ENCODE data around the gene AADACL2. TPM values are rescaled to one million over a fixed set of nuclear protein-coding genes. Genes with fewer than 3 reads are reported as not detected.

The AADACL2 gene
- total and polyA plus RNA-seq, 11 donors = 1.4 TPM; not detected in 10

DNA sequence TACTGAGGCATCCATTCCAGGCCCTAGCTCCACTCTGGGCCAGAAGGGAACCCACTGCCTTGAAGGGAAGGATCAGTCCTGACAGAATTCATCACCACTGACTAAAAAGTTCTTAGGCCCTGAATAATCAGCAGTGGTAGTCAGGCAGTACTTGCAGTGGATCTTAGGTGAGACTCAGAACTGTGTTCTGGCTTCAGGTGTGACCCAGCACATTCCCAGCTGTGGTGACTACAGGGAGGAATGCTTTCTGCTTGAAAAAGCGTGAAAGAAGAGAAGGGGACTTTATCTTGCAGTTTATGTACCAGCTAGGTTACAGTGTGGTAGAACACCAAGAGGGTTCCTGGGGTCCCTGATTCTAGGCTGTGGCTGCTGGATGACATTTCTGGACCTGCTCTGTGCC is 24.9 kb upstream of the AADACL2 start:
- no peak for ATAC-seq
- 71 to 80% (median 72%) methylated on average over 1 of the region's 1 CpG for WGBS, 4 donors
- no peaks in the 10 kb centered on the region for H3K27me3 ChIP-seq
- peaks cover 0 to 20% (median 3%) of the 10 kb centered on the region in 12 donors for H3K9me3 ChIP-seq
- intact Hi-C loops (cut with DNase I) = no loop called here
- DNase-seq = no peak
- no peak overlapping the region for H3K4me3 ChIP-seq
- no peaks in the 10 kb centered on the region for H3K4me1 ChIP-seq
- TF ChIP-seq CTCF (IDR thresholded peaks at IDR 0.05) (no peak), POLR2A (IDR thresholded peaks at IDR 0.05) (no peak)
- no peak overlapping the region for H3K27ac ChIP-seq
- H3K36me3 ChIP-seq = no peaks in the 10 kb centered on the region

DNA sequence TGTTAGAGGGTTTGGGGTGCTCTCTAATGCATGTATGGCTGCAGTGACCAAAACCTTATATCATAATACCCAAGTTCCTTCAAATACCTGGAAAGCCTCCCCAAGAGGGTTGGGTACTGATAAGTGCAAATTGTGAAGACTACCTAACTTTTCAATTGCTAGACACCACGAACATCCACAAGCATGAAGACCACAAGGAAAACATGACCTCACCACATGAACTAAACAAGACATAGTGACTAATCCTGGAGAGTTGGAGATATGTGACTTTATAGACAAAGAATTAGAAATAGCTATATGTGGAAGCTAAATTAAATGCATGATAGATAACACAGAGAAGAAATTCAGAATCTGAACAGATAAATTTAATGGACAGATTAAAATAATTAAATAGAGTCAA is 23.9 kb upstream of the AADACL2 start:
- ATAC-seq (no peak), DNase-seq (no peak)
- H3K4me3 ChIP-seq = no peak overlapping the region
- H3K27ac ChIP-seq = no peak overlapping the region
- no peak for TF ChIP-seq CTCF (IDR thresholded peaks at IDR 0.05)
- no peak for TF ChIP-seq POLR2A (IDR thresholded peaks at IDR 0.05)
- WGBS, 4 donors = 52 to 69% (median 60%) methylated on average over 1 of the region's 1 CpG
- peaks cover 0 to 22% (median 3%) of the 10 kb centered on the region in 12 donors for H3K9me3 ChIP-seq
- no peaks in the 10 kb centered on the region for H3K27me3 ChIP-seq
- H3K36me3 ChIP-seq = no peaks in the 10 kb centered on the region
- intact Hi-C loops (cut with DNase I) = no loop called here
- no peaks in the 10 kb centered on the region for H3K4me1 ChIP-seq

DNA sequence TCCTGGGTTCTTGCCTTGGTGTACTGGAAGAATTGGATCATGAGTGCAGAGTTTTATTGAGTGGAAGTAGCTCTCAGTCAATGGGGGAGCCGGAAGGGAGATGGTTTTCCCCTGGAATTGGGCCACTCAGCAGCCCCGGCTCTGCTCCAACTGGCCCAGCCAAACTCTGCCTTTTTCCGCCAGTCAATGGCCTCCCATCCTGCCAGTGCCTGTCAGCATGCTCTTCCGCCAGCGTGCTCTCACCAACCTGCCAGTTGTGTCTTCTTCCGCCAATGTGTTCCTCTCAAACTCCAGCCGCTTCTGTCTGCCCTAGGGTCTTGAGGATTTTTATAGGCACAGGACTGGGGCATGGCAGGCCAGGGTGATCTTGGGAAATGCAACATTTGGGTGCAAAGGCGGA is 12.4 kb upstream of the AADACL2 start:
- intact Hi-C loops (cut with DNase I) = no loop called here

DNA sequence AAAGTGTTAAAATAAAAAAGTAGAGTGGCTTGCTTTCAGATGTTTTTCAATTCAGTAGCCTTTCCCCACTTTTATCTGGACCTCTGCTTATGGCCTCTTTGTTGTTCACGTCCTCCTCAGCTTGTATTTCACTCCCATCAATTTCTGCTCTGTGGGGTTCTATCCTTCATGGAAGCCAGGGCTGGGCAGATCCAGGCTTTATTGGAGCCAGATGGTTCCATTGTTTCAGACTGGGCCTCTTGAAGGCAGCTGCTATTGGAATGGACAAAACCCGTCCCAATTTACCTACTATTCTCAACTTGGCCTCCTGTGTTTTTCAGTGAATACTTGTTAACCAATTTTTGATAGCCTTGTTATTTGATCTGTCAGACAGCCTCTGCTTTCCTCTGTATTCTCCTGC is 10.9 kb upstream of the AADACL2 start:
- no peak overlapping the region for H3K4me3 ChIP-seq
- H3K4me1 ChIP-seq = no peaks in the 10 kb centered on the region
- H3K27ac ChIP-seq = no peak overlapping the region
- DNase-seq (no peak), ATAC-seq (no peak)
- intact Hi-C loops (cut with DNase I) = no loop called here
- H3K9me3 ChIP-seq = peaks cover 0 to 16% (median 0%) of the 10 kb centered on the region in 12 donors
- H3K36me3 ChIP-seq = no peaks in the 10 kb centered on the region
- H3K27me3 ChIP-seq = no peaks in the 10 kb centered on the region
- TF ChIP-seq POLR2A (IDR thresholded peaks at IDR 0.05) (no peak), CTCF (IDR thresholded peaks at IDR 0.05) (no peak)
- WGBS, 4 donors = 66 to 81% (median 68%) methylated on average over 2 of the region's 2 CpGs

More for the DNA sequence above, 12.4 kb upstream of the AADACL2 start:
- no peak overlapping the region for H3K4me3 ChIP-seq
- no peaks in the 10 kb centered on the region for H3K27me3 ChIP-seq
- H3K4me1 ChIP-seq = no peaks in the 10 kb centered on the region
- DNase-seq = no peak
- whole genome bisulfite sequencing, 4 donors = 88 to 95% (median 93%) methylated on average over 8 of the region's 8 CpGs
- no peak overlapping the region for H3K27ac ChIP-seq
- H3K36me3 ChIP-seq = no peaks in the 10 kb centered on the region
- no peak for TF ChIP-seq POLR2A (IDR thresholded peaks at IDR 0.05)
- no peak for TF ChIP-seq CTCF (IDR thresholded peaks at IDR 0.05)
- peaks cover 0 to 16% (median 0%) of the 10 kb centered on the region in 12 donors for H3K9me3 ChIP-seq
- ATAC-seq = no peak

All from heart left ventricle (tissue), 16 donors.